BLaER1 (cell line): ENCODE data around the gene POLDIP3.

Experiments
- H3K27ac ChIP-seq: shearing (Covaris generic); formaldehyde crosslinking; 2 replicates; pipeline ENCODE4 v1.8.1; 2022
- H3K27me3 ChIP-seq: shearing (Covaris generic); formaldehyde crosslinking; 2 replicates; pipeline ENCODE4 v1.8.1; 2022
- H3K36me3 ChIP-seq: shearing (Covaris generic); formaldehyde crosslinking; 2 replicates; pipeline ENCODE4 v1.8.1; 2022
- H3K4me1 ChIP-seq: shearing (Covaris generic); formaldehyde crosslinking; 2 replicates; pipeline ENCODE4 v1.8.1; 2022
- H3K4me2 ChIP-seq: shearing (Covaris generic); formaldehyde crosslinking; 2 replicates; pipeline ENCODE4 v1.8.1; 2022
- H3K4me3 ChIP-seq: shearing (Covaris generic); formaldehyde crosslinking; 2 replicates; pipeline ENCODE4 v1.8.1; 2022
- H3K9ac ChIP-seq: shearing (Covaris generic); formaldehyde crosslinking; 2 replicates; pipeline ENCODE4 v1.8.1; 2022
- H3K9me3 ChIP-seq: shearing (Covaris generic); formaldehyde crosslinking; 2 replicates; pipeline ENCODE4 v1.8.1; 2022
- H4K20me1 ChIP-seq: shearing (Covaris generic); formaldehyde crosslinking; 2 replicates; pipeline ENCODE4 v1.8.1; 2022
- Cebpa-rat ChIP-seq: shearing (Covaris generic); IDR thresholded peaks from 2 replicates; pipeline ENCODE4 v1.8.1; 2022

POLDIP3 gene

DNA sequence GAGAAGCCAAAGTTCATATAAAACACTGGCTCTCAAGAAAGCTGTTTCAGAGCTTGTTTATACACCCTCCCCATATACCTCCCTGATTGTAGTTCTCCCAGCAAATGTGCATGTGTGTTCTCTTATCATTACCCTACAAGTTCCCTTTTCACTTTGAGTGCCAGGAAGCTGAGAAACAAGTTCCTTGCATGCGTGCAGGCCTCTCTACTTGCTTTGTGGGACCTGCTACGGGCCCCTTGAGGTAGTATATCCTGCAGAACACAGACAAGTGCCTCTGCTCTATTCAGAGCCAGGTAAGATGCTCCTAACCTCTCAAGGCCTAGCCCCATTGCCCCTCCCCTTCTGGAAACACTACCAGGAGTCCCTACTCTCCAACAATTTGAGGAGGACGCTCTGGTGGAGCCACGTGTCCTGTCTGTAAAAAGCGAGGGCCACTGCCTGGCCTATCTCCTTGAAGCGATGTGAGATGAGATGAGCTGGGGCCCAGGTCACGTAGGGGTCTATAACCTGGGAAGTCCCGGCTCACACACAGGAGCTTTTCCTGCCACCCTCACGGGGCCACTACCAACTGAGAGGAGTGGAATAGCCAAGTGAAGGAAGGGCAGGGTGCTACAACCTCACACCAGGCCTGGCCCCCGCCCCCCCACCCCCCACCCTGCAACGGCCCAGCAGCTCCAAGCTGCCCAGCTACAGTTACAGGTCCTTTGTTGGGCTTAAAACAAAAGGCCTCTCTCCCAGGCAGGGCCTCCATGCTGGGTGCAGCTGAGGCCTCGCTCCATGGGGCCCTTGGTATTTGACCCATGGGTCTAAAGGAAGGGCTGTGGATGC is 28.3 kb upstream of the POLDIP3 start:
- H3K4me3 ChIP-seq, result no peak overlapping the region
- H3K9ac ChIP-seq, result no peak overlapping the region

DNA sequence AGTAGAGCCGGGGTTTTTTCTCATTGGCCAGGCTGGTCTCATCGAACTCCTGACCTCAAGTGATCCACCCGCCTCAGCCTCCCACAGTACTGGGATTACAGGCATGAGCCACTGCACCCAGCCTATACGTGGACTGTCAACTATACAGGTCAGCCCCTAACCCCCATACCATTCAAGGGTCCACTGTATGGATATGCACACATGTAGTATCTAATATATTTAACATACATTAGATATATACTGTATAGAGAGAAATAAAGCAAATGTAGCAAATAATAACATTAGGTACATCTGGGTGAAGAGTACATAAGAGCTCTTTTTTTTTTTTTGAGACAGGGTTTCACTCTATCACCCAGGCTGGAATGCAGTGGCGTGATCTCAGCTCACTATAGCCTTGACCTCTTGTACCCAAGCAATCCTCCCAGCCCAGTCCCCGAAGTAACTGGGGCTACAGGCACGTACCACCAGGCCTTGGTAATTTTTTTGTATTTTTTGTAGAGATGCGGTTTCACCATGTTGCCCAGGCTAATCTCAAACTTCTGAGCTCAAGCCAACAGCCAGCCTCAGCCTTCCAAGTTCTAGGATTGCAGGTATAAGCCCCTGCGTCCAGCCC is 27.2 kb upstream of the POLDIP3 start:
- Histone ChIP-seq H3K27me3 (no peaks in the 10 kb centered on the region), H3K27ac (no peak overlapping the region), H4K20me1 (peaks cover 100% of the 10 kb centered on the region), H3K4me3 (no peak overlapping the region), H3K4me1 (peaks cover 70% of the 10 kb centered on the region), H3K4me2 (no peak overlapping the region), H3K9ac (no peak overlapping the region), H3K36me3 (peaks cover 9% of the 10 kb centered on the region), H3K9me3 (no peaks in the 10 kb centered on the region)
- TF ChIP-seq Cebpa-rat, result no peak

More for the DNA sequence above, 28.3 kb upstream of the POLDIP3 start:
- H3K4me2 ChIP-seq, result peak overlapping the region; percentile 73; the same call in 1 of the 2 replicates
- peak overlapping the region; percentile 72 for H3K27ac ChIP-seq
- no peak for TF ChIP-seq Cebpa-rat
- no peaks in the 10 kb centered on the region for H3K27me3 ChIP-seq
- H3K36me3 ChIP-seq, result no peaks in the 10 kb centered on the region
- peaks cover 81% of the 10 kb centered on the region for H3K4me1 ChIP-seq
- H4K20me1 ChIP-seq, result peaks cover 100% of the 10 kb centered on the region
- H3K9me3 ChIP-seq, result no peaks in the 10 kb centered on the region

DNA sequence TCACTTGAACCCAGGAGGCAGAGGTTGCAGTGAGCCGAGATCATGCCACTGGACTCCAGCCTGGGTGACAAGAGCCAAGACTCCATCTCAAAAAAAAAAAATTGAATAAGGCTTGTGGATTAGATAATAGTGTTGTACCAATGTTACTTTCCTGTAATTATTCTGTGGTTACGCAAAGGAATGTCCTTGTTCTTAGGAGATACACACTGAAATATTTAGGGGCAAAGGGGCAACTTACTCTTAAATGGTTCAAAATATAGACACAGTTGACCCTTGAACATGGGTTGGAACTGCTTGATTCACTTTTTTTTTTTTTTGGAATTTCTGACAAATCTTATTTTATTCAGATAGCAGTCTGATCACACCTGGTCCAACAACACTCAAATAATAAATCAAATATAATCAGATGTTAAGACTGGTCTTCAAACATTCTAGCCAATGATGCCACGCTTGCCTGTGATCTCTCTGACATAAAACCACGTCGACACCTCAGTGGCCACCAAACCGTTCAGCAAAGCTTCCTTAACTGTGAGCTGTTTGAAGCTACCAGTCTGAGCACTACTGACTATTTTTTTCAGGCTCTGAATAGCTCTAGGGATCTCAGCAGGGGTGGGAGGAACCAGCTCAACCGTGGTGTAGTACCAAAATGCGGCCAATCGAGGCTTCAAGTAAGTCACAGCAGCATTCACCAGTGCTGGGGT is 25.0 kb upstream of the POLDIP3 start:
- H3K9me3 ChIP-seq, result no peaks in the 10 kb centered on the region
- peaks cover 94% of the 10 kb centered on the region for H4K20me1 ChIP-seq
- peak overlapping the region; percentile 67 for H3K4me2 ChIP-seq
- peaks cover 48% of the 10 kb centered on the region for H3K4me1 ChIP-seq
- H3K4me3 ChIP-seq, result no peak overlapping the region
- no peak for TF ChIP-seq Cebpa-rat
- peaks cover 30% of the 10 kb centered on the region for H3K36me3 ChIP-seq
- H3K9ac ChIP-seq, result no peak overlapping the region
- no peaks in the 10 kb centered on the region for H3K27me3 ChIP-seq
- no peak overlapping the region for H3K27ac ChIP-seq

DNA sequence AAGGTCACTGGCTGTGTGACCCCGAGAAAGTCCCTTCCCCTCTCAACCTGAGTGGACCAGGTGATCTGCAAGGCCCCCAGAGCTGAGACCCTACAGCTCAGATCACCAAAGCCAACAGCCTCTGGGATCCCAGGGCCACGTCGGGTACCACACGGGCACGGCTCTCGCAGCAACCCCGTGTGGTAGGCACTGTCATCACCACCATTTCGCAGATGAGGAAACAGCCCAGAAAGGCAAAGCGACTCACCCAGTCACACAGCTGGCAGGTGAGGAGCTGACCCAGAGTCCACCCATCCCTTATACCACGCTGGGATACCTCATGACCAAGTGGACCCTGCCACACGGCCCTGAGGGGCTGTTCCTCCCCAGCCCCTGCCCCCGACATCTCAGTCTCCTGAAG is 22.9 kb upstream of the POLDIP3 start:
- no peak overlapping the region for H3K9ac ChIP-seq
- H3K27ac ChIP-seq, result no peak overlapping the region
- H3K27me3 ChIP-seq, result no peaks in the 10 kb centered on the region
- TF ChIP-seq Cebpa-rat, result no peak
- H3K9me3 ChIP-seq, result no peaks in the 10 kb centered on the region
- no peak overlapping the region for H3K4me3 ChIP-seq
- H3K4me2 ChIP-seq, result no peak overlapping the region
- peaks cover 48% of the 10 kb centered on the region for H3K36me3 ChIP-seq
- peaks cover 83% of the 10 kb centered on the region for H4K20me1 ChIP-seq
- peaks cover 27% of the 10 kb centered on the region for H3K4me1 ChIP-seq

DNA sequence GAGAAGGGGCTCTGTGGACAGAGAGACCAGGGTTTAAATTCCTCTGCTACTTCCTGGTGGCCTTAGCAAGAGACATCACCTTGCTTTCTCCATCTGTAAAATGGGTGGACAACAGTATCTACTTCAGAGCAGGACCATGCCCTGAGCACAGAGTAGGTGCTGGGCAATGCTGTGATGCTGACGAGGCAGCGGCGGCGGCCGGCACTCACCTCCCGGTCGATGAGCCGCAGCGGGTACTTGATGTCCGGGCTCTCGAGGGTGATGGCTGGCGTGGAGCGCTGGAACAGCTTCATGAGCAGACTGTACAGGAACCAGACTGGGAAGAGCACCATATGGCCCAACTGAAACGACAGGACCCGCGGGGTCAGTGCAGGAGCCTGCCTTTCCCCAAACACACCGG is 21.8 kb upstream of the POLDIP3 start:
- no peak overlapping the region for H3K4me2 ChIP-seq
- H3K4me1 ChIP-seq, result peaks cover 25% of the 10 kb centered on the region
- H3K4me3 ChIP-seq, result no peak overlapping the region
- no peak overlapping the region for H3K27ac ChIP-seq
- H3K9ac ChIP-seq, result no peak overlapping the region
- H3K27me3 ChIP-seq, result no peaks in the 10 kb centered on the region
- no peak for TF ChIP-seq Cebpa-rat
- H3K9me3 ChIP-seq, result no peaks in the 10 kb centered on the region
- peaks cover 58% of the 10 kb centered on the region for H3K36me3 ChIP-seq
- H4K20me1 ChIP-seq, result peaks cover 83% of the 10 kb centered on the region

DNA sequence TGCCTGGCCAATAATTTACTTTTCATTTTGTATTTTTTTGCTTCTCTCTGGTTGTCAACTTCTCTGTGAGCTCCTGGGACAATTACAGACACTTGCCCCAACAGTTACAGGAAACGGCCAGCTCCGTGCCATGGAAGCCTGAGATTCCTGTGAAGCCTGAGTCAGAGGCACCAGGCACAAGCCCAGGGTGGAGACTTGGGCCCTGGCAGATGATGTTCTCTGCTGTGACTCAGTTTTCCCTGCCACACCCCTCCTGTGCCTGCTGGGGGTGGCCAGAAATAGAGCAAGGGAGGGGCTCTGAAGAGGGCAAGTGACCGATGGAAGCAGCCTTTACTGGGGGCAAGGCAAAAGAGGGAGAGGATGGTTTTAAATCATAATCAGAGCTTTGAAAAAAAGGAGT is 20.8 kb upstream of the POLDIP3 start:
- Histone ChIP-seq H3K27ac (no peak overlapping the region), H3K4me3 (no peak overlapping the region), H3K9ac (no peak overlapping the region), H3K9me3 (no peaks in the 10 kb centered on the region), H3K4me2 (no peak overlapping the region), H3K27me3 (no peaks in the 10 kb centered on the region), H3K4me1 (peaks cover 15% of the 10 kb centered on the region), H4K20me1 (peaks cover 78% of the 10 kb centered on the region), H3K36me3 (peaks cover 68% of the 10 kb centered on the region)
- no peak for TF ChIP-seq Cebpa-rat

DNA sequence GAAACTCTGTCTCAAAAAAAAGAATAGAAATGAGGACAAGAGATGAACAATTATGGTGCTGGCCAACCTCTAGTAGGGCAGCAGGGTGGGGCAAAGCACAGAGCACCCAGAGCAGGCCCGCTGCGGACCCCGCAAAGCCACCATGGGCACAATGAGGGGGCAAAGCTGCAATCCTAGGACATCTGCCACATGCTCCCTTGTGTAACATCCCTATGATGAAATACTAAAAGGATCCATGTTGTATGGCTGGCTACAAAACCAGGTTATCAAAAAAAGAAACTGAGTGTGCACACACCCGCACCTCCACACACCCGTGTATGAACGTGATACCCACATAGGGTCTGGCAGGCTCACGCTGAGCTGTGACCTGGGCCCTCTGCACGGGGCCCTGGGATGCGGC is 18.3 kb upstream of the POLDIP3 start:
- no peak for TF ChIP-seq Cebpa-rat

DNA sequence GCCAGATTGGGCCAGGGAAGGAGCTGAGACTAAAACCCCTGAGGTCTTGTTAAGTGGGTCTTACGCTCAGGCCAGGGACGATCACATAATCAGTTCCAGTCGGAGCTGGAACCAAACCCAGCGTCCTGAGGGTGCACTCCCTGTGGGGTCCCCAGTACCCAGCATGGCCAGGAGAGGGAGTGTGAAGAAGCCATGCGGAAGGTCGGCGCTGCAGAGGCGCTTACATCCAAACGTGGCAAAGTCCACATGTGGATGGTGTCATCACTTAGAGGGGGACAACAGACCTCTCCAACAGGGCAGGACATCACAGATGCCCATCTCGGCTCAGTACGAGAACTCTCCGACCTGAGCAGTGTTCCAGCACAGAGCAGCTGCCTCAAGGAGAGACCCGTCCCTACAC is 17.4 kb upstream of the POLDIP3 start:
- Histone ChIP-seq H3K4me1 (no peaks in the 10 kb centered on the region), H3K27me3 (no peaks in the 10 kb centered on the region), H3K4me3 (no peak overlapping the region), H3K9me3 (no peaks in the 10 kb centered on the region), H3K36me3 (peaks cover 95% of the 10 kb centered on the region), H3K27ac (no peak overlapping the region), H3K9ac (no peak overlapping the region), H4K20me1 (peaks cover 48% of the 10 kb centered on the region), H3K4me2 (no peak overlapping the region)
- TF ChIP-seq Cebpa-rat, result no peak

More for the DNA sequence above, 18.3 kb upstream of the POLDIP3 start:
- Histone ChIP-seq H3K4me2 (no peak overlapping the region), H3K27me3 (no peaks in the 10 kb centered on the region), H3K9ac (no peak overlapping the region), H3K9me3 (no peaks in the 10 kb centered on the region), H3K4me1 (no peaks in the 10 kb centered on the region), H3K4me3 (no peak overlapping the region), H4K20me1 (peaks cover 57% of the 10 kb centered on the region), H3K36me3 (peaks cover 93% of the 10 kb centered on the region), H3K27ac (no peak overlapping the region)

DNA sequence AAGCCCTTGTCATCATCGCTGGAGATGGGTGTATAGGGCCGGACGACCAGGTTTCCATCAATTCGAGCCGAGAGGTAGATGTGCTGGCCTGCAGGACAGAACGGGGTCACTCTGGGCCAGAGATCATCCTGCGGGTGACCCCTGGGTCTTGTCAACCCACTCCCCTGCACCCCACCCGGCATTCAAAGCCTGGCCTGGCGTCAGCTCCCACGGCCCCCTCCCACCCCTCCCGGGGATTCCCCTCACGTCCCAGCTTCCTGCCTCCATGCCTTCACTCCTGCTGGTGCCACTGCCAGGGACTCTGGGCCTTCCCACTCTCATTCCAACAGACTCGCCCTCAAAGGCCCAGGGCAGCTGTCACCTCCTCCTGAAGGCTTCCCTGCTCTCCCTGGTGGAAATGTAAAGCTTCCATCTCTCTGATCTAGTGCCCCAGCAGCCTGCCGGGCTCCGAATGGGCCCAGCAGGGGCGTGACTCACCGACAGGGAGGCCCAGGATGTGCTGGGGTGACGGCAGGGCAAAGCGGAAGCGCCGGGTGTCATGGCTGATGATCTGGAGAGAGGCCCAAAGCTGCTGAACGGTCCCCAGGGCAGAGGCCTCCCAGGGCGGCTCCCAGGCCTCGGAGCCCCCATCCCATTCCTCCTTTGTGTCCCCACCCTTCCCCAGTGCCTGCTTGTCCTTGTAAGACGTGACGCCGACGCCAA is 16.4 kb upstream of the POLDIP3 start:
- Histone ChIP-seq H3K27me3 (no peaks in the 10 kb centered on the region), H3K36me3 (peaks cover 95% of the 10 kb centered on the region), H4K20me1 (peaks cover 37% of the 10 kb centered on the region), H3K9me3 (no peaks in the 10 kb centered on the region), H3K4me3 (no peak overlapping the region), H3K4me1 (no peaks in the 10 kb centered on the region), H3K27ac (no peak overlapping the region), H3K4me2 (no peak overlapping the region), H3K9ac (no peak overlapping the region)
- TF ChIP-seq Cebpa-rat, result no peak
